ENCODE measurements around the gene ZNF226. TPM values are rescaled to one million over a fixed set of nuclear protein-coding genes. Genes with fewer than 3 reads are reported as not detected.

ZNF226 gene
- total RNA-seq, 4 donors from 2014 or later, result 3.2 to 6.9 (median 3.8) TPM

DNA sequence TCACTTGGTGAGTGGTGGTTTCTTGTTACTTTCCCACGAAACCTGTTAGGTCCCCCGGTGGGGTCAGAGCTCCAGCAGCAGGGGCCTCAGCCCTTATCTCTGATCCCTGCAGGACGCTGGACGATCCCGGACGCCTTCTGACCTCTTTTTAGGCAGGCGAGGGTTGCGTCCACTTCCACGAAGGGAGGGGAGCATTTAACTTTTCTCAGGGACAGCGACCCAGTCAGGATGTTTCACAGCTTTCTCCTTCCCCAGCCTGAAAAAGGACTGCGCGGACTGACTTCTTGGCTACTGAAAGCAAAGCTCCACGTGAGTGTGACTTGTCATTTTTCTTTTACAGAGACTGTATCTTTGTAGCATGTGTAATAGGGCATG is 22.9 kb upstream of the ZNF226 start:
- Histone ChIP-seq H3K27ac (peak overlapping the region; percentile 78 to 87 (median 82)), H3K36me3 (peaks cover 0 to 32% of the 10 kb centered on the region in 2 donors), H3K9me3 (no peaks in the 10 kb centered on the region), H3K4me1 (peaks cover 14 to 18% of the 10 kb centered on the region in 2 donors), H3K27me3 (no peaks in the 10 kb centered on the region), H3K4me3 (peak overlapping the region; percentile 85 to 98 (median 88))
- DNase-seq (no peak), ATAC-seq (peak; percentile 35 to 45)
- TF ChIP-seq POLR2A (IDR thresholded peaks at IDR 0.05), result no peak
- TF ChIP-seq, protein P1, sequence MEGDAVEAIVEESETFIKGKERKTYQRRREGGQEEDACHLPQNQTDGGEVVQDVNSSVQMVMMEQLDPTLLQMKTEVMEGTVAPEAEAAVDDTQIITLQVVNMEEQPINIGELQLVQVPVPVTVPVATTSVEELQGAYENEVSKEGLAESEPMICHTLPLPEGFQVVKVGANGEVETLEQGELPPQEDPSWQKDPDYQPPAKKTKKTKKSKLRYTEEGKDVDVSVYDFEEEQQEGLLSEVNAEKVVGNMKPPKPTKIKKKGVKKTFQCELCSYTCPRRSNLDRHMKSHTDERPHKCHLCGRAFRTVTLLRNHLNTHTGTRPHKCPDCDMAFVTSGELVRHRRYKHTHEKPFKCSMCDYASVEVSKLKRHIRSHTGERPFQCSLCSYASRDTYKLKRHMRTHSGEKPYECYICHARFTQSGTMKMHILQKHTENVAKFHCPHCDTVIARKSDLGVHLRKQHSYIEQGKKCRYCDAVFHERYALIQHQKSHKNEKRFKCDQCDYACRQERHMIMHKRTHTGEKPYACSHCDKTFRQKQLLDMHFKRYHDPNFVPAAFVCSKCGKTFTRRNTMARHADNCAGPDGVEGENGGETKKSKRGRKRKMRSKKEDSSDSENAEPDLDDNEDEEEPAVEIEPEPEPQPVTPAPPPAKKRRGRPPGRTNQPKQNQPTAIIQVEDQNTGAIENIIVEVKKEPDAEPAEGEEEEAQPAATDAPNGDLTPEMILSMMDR (IDR thresholded peaks at IDR 0.05 in 4 of 5, conservative IDR thresholded peaks at IDR 0.05 in 1 of 5), result no peak
- intact Hi-C loops (cut with DNase I; ENCODE audit: low total_unique reads) (no loop called here), in situ Hi-C loops (cut with MboI; ENCODE audit: low sequenced_read_pairs in 4 of 4) (loop anchor here in 1 of 4 donors (10.0 kb wide), 1 partner anchor 87 kb away; the partner anchor contains the start of gene ZNF223)

DNA sequence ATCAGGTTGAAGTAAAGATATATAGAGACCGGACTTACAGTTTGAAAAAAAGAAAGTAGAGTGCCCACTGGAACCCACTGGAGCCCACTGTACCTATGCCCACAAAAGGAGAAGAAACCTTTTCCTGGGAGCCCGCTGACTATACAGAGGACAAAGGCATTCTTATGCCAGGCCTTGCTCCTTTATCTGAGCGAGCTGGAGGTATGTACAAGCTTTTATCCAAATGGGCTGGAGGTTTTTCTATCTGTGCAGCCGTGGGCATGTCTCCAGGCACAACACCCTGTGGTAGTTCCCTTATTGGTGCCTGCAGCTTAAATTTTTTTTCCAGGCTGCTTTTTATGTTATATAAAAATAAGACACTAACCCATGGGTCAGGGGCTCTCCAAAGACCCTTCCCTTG is 15.1 kb upstream of the ZNF226 start:
- no peaks in the 10 kb centered on the region for H3K4me1 ChIP-seq
- peaks cover 21 to 98% of the 10 kb centered on the region in 2 donors for H3K36me3 ChIP-seq
- no peak overlapping the region for H3K4me3 ChIP-seq
- TF ChIP-seq, protein P1 (IDR thresholded peaks at IDR 0.05 in 4 of 5, conservative IDR thresholded peaks at IDR 0.05 in 1 of 5), result no peak
- TF ChIP-seq POLR2A (IDR thresholded peaks at IDR 0.05), result no peak
- H3K27ac ChIP-seq, result no peak overlapping the region
- intact Hi-C loops (cut with DNase I; ENCODE audit: low total_unique reads), result no loop called here
- no peaks in the 10 kb centered on the region for H3K27me3 ChIP-seq
- in situ Hi-C loops (cut with MboI; ENCODE audit: low sequenced_read_pairs in 4 of 4), result loop anchor here in 1 of 4 donors (10.0 kb wide), 1 partner anchor 95 kb away; the partner anchor contains the start of gene ZNF223
- ATAC-seq (no peak), DNase-seq (no peak)
- peaks cover 0 to 12% (median 0%) of the 10 kb centered on the region in 3 donors for H3K9me3 ChIP-seq

DNA sequence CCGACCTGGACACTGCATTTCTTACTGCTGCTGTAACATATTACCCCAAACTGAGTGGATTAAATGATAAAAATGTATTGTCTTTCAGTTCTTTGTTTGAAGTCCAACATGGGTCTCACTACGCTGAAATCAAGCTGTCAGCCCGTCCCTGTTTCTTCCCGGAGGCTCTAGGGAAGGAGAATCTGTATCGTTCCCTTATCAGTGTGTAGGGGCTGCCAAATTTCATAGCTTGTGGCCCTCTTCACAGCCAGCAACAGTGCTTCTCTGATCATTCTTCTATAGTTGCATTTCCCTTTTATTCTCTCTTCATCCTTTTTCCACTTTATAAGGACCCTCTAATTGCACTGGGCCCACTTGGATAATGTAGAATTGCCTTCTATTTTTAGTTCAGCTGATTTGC is 13.4 kb upstream of the ZNF226 start:
- ATAC-seq (no peak), DNase-seq (no peak)
- in situ Hi-C loops (cut with MboI; ENCODE audit: low sequenced_read_pairs in 4 of 4), result no loop called here
- H3K36me3 ChIP-seq, result peaks cover 32 to 98% of the 10 kb centered on the region in 2 donors
- TF ChIP-seq, protein P1 (IDR thresholded peaks at IDR 0.05 in 4 of 5, conservative IDR thresholded peaks at IDR 0.05 in 1 of 5), result no peak
- TF ChIP-seq POLR2A (IDR thresholded peaks at IDR 0.05), result no peak
- intact Hi-C loops (cut with DNase I; ENCODE audit: low total_unique reads), result no loop called here
- no peak overlapping the region for H3K27ac ChIP-seq
- peaks cover 0 to 29% (median 8%) of the 10 kb centered on the region in 3 donors for H3K9me3 ChIP-seq
- no peaks in the 10 kb centered on the region for H3K27me3 ChIP-seq
- no peak overlapping the region for H3K4me3 ChIP-seq
- H3K4me1 ChIP-seq, result no peaks in the 10 kb centered on the region

DNA sequence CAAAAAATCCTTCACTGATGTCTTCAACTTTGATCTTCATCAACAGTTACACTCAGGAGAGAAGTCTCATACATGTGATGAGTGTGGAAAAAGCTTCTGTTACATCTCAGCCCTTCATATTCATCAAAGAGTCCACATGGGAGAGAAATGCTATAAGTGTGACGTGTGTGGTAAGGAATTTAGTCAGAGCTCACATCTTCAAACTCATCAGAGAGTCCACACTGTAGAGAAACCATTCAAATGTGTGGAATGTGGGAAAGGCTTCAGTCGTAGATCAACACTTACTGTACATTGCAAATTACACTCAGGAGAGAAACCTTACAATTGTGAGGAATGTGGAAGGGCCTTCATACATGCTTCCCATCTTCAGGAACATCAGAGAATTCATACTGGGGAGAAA is 8.4 kb upstream of the ZNF226 start:
- Histone ChIP-seq H3K4me1 (no peaks in the 10 kb centered on the region), H3K27me3 (no peaks in the 10 kb centered on the region), H3K36me3 (peaks cover 23 to 77% of the 10 kb centered on the region in 2 donors), H3K9me3 (peaks cover 13 to 70% (median 16%) of the 10 kb centered on the region in 3 donors), H3K27ac (no peak overlapping the region), H3K4me3 (peak overlapping the region in 2 of 4 donors; percentile 4 to 43)
- intact Hi-C loops (cut with DNase I; ENCODE audit: low total_unique reads), result no loop called here
- ATAC-seq (no peak), DNase-seq (no peak)
- in situ Hi-C loops (cut with MboI; ENCODE audit: low sequenced_read_pairs in 4 of 4), result no loop called here
- TF ChIP-seq POLR2A (IDR thresholded peaks at IDR 0.05), result no peak
- TF ChIP-seq, protein P1 (IDR thresholded peaks at IDR 0.05 in 4 of 5, conservative IDR thresholded peaks at IDR 0.05 in 1 of 5), result no peak

Measured in gastrocnemius medialis (tissue), 4 donors.